Body of pancreas (tissue), 4 donors: ENCODE results near the gene C10orf105.

Source experiments
- CTCF ChIP-seq, 7 experiments: fragments of 450-650 bp in 4 of 7; fragments of 200-600 bp in 3 of 7; sonication (generic) in 3 of 7; IDR thresholded peaks; one replicate each; pipeline ENCODE4 v1.5.1; 2016 to 2019; ENCODE audit warnings: antibody characterized with exemption in 7 of 7
- POLR2A ChIP-seq, 3 donors: fragments of 450-650 bp; IDR thresholded peaks; one replicate each; pipeline ENCODE4 v1.6.1; 2016; ENCODE audit warnings: antibody characterized with exemption in 3 of 3, mild to moderate bottlenecking in 2 of 3

- TF ChIP-seq CTCF (IDR thresholded peaks at IDR 0.05) (no peak), POLR2A (IDR thresholded peaks at IDR 0.05) (no peak)
These were observed 6.5 kb upstream of the C10orf105 start for GRCh38 chr10:71725998-71726579.
